DOHH2 (cell line): Measurements from ENCODE around the gene VEGFA.

Source experiments
- CTCF ChIP-seq: fragments of 200-600 bp; sonication (generic); IDR thresholded peaks from one replicate; pipeline ENCODE4 v1.5.1; 2014; ENCODE audit warnings: antibody characterized with exemption, mild to moderate bottlenecking, low read depth, low read length; ENCODE audit not compliant: poor library complexity, severe bottlenecking
- EZH2phosphoT487 ChIP-seq: fragments of 200-600 bp; sonication (generic); IDR thresholded peaks from 2 replicates; pipeline ENCODE4 v1.6.1; 2017; ENCODE audit warnings: borderline replicate concordance, mild to moderate bottlenecking, antibody characterized with exemption, low read length, moderate library complexity, mixed read lengths

GRCh38 chr6:43800746-43801494, 30.9 kb downstream of the VEGFA start:
- TF ChIP-seq CTCF (peak; percentile 26), EZH2phosphoT487 (no peak)
